BLaER1 (cell line): ENCODE data around the gene ADSS1.

Source experiments
- H3K27ac ChIP-seq: shearing (Covaris generic); formaldehyde crosslinking; 2 replicates; pipeline ENCODE4 v1.8.1; 2022
- H3K27me3 ChIP-seq: shearing (Covaris generic); formaldehyde crosslinking; 2 replicates; pipeline ENCODE4 v1.8.1; 2022
- H3K36me3 ChIP-seq: shearing (Covaris generic); formaldehyde crosslinking; 2 replicates; pipeline ENCODE4 v1.8.1; 2022
- H3K4me1 ChIP-seq: shearing (Covaris generic); formaldehyde crosslinking; 2 replicates; pipeline ENCODE4 v1.8.1; 2022
- H3K4me2 ChIP-seq: shearing (Covaris generic); formaldehyde crosslinking; 2 replicates; pipeline ENCODE4 v1.8.1; 2022
- H3K4me3 ChIP-seq: shearing (Covaris generic); formaldehyde crosslinking; 2 replicates; pipeline ENCODE4 v1.8.1; 2022
- H3K9ac ChIP-seq: shearing (Covaris generic); formaldehyde crosslinking; 2 replicates; pipeline ENCODE4 v1.8.1; 2022
- H3K9me3 ChIP-seq: shearing (Covaris generic); formaldehyde crosslinking; 2 replicates; pipeline ENCODE4 v1.8.1; 2022
- H4K20me1 ChIP-seq: shearing (Covaris generic); formaldehyde crosslinking; 2 replicates; pipeline ENCODE4 v1.8.1; 2022
- Cebpa-rat ChIP-seq: shearing (Covaris generic); IDR thresholded peaks from 2 replicates; pipeline ENCODE4 v1.8.1; 2022

The ADSS1 gene

DNA sequence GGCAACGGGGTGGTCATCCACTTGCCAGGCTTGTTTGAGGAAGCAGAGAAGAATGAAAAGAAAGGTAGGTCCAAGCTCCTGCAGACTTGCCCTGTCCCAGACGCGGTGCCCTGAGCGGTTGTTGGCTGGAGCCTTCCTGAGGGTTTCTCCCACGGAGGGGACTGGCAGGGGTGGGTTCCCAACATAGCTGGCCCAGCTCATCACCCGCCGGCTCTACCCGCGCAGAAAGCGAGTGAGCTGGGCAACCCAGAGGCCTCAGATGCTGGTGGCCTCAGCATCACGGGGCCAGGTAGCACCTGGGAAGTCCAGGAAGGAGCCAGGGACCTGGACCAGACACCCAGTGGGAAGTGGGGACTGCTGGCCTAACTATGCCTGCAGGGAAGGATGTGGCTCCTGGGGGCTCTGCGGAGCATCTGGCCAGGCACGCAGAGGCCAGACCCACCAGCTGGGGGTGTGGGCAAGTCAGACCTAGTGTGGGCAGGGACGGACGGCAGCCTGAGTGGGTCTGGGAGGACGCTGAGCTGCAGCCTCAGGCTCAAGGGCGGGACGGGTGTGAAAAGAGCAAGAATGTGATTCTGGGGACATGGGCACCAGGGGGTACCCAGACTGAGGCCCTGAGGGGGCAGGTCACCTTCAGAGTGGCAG, 14.5 kb downstream of the ADSS1 start:
- Histone ChIP-seq H3K4me3 (no peak overlapping the region), H3K36me3 (peaks cover 4% of the 10 kb centered on the region; the same call in 1 of the 2 replicates), H3K27ac (no peak overlapping the region), H3K9me3 (no peaks in the 10 kb centered on the region), H3K4me1 (peaks cover 35% of the 10 kb centered on the region), H4K20me1 (no peaks in the 10 kb centered on the region), H3K9ac (no peak overlapping the region), H3K27me3 (no peaks in the 10 kb centered on the region), H3K4me2 (no peak overlapping the region)
- no peak for TF ChIP-seq Cebpa-rat

DNA sequence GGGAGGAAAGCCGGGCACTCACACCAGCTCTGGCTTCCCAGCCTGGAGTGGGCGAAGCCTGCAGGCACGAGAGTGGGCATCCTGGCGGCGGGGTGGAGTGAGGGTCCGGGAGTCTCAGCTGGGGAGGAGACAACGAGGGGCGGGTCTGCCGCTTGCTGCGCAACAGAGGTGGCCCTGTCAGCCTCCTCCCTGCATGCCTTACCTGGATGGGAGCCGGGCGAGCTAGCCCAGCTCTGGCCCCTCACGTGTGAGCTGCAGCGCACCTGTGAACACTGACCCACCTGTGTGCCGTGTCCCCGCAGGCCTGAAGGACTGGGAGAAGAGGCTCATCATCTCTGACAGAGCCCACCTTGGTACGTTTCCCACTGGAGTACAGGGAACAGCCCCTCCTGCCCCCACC, 15.0 kb downstream of the ADSS1 start:
- Histone ChIP-seq H3K27ac (no peak overlapping the region), H3K4me3 (no peak overlapping the region), H3K27me3 (no peaks in the 10 kb centered on the region), H3K9ac (no peak overlapping the region), H4K20me1 (no peaks in the 10 kb centered on the region), H3K4me2 (no peak overlapping the region), H3K4me1 (peaks cover 30% of the 10 kb centered on the region), H3K9me3 (no peaks in the 10 kb centered on the region), H3K36me3 (peaks cover 4% of the 10 kb centered on the region; the same call in 1 of the 2 replicates)
- no peak for TF ChIP-seq Cebpa-rat

DNA sequence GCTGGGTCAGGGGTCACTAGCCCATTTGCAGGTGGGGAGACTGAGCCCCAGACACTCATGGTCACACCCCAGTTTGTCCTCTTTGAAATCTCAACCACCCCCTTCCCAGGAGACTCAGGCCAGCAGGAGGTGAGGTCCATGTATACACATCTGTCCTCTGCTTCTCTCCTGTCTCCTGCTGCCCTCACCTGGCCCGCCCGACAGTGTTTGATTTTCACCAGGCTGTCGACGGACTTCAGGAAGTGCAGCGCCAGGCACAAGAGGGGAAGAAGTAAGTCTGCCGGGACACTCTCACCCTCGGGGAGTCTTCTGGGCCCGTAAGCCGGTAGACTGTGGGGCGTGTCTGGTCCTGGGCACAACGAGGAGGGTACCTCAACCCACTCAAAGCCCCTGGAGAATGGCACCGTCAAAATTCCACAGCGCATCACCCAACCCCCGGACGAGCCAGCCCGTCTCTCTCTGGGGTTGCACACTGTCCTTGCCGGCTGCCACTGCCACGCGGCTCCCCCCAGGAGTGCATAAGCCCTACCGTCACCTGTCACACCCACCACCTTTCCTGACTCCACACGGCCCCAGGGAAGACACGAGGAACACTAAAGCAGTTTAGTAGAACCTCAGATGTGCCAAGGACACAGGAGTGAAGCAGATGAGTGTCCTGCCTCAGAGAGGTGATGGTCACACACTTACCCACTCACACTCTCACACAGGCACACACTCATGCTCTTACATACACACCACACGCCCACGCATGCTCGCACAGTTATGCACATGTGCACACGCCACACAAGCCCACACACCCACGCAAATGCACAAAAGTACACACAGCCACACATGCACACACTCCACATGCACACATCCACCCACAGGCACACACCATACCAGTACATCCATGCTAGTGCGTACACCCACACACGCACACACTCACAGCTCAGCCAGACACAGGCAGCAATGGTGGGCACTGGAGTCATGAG, 15.8 kb downstream of the ADSS1 start:
- no peak overlapping the region for H3K4me2 ChIP-seq
- no peaks in the 10 kb centered on the region for H3K27me3 ChIP-seq
- H3K9ac ChIP-seq = no peak overlapping the region
- H3K27ac ChIP-seq = no peak overlapping the region
- no peak overlapping the region for H3K4me3 ChIP-seq
- H3K36me3 ChIP-seq = peaks cover 4% of the 10 kb centered on the region; the same call in 1 of the 2 replicates
- H3K4me1 ChIP-seq = peaks cover 26% of the 10 kb centered on the region
- H3K9me3 ChIP-seq = no peaks in the 10 kb centered on the region
- no peaks in the 10 kb centered on the region for H4K20me1 ChIP-seq
- no peak for TF ChIP-seq Cebpa-rat

DNA sequence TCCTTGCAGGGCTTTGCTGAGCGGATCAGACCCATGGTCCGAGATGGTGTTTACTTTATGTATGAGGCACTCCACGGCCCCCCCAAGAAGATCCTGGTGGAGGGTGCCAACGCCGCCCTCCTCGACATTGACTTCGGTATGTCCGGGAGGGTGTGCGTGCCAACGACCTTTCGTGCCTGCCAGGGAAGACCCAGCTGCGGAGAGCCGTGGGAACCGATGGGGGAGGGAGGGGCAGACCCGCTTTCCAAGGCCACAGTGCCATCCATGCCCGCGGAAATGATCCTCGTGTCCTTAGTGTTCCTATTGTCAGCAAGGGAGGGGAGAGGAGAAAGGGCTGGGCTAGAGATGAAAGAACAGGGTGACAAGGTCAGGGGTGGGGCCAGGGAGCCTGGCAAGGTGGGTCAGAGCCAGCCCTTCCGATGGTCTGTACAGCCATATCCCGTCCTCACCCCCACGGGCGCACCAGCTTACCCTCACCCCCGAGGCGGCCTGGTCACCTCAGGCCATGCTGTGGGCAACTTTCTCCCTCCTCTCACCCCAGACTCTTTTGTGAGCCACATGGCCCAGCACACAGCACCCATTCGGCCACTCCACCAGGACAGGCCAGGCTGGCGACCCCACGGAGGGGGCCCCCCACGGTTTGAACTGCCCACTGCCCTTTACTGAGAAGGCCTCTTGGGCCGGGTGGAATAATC, 17.2 kb downstream of the ADSS1 start:
- Histone ChIP-seq H3K4me1 (peaks cover 32% of the 10 kb centered on the region), H3K9ac (no peak overlapping the region), H3K4me2 (peak overlapping the region; percentile 17; the same call in 1 of the 2 replicates), H4K20me1 (no peaks in the 10 kb centered on the region), H3K36me3 (peaks cover 4% of the 10 kb centered on the region; the same call in 1 of the 2 replicates), H3K27ac (no peak overlapping the region), H3K9me3 (no peaks in the 10 kb centered on the region), H3K4me3 (no peak overlapping the region), H3K27me3 (no peaks in the 10 kb centered on the region)
- no peak for TF ChIP-seq Cebpa-rat

DNA sequence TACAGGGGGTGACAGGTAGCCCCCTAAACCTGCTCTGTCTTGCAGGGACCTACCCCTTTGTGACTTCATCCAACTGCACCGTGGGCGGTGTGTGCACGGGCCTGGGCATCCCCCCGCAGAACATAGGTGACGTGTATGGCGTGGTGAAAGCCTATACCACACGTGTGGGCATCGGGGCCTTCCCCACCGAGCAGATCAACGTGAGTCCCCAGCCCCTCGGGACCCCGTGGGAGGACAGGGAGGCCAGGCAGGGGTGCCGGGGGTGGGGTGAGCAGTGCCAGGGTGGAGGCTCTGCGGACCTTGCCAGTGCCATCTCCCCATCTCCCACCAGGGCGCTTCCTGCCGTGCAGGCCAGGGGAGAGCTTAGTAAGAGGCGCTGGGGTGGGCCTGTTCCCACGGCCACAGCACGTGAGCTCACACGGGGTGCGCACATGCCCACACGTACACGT, 17.8 kb downstream of the ADSS1 start:
- TF ChIP-seq Cebpa-rat = no peak
- H3K27ac ChIP-seq = no peak overlapping the region
- H3K9ac ChIP-seq = no peak overlapping the region; the same call in 1 of the 2 replicates
- H3K36me3 ChIP-seq = peaks cover 4% of the 10 kb centered on the region; the same call in 1 of the 2 replicates
- H4K20me1 ChIP-seq = no peaks in the 10 kb centered on the region
- no peak overlapping the region for H3K4me3 ChIP-seq
- H3K4me1 ChIP-seq = peaks cover 34% of the 10 kb centered on the region
- no peaks in the 10 kb centered on the region for H3K9me3 ChIP-seq
- H3K4me2 ChIP-seq = peak overlapping the region; percentile 17; the same call in 1 of the 2 replicates
- no peaks in the 10 kb centered on the region for H3K27me3 ChIP-seq

DNA sequence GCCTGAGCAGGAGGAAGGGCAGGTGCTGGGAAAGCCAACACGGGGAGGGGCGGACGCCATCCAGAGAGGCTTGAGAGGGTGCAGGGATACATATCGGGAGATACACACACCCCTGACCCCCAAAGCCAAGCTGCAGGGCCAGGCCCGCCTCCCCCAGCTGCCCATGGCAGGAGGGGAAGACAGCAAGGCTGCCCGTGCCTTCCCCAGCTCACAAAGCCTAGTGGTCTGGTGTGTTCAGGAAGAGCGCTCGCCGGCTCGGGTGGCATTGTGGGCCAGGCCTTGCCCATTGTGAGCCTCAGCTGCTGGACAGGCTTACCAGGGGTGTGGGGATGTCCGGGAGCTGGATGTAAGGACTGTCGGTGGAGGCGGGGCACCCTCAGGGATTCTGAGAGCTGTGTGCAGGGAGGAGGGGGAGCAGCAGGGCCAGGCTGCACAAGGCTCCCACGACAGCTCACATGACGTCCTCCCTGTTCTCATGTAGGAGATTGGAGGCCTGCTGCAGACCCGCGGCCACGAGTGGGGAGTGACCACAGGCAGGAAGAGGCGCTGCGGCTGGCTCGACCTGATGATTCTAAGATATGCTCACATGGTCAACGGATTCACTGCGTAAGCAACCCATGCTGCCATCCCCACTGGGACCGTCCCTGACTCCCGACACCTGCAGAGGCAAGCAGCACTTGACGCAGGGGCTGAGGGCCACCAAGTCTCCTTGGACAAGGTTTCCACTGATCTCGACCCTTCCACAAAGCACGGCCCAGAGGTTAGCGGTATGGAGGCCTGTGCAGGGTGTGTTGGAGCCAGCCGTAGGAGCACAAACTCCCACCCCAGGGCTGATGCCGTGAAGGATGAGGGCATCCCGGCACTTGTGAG, 18.8 kb downstream of the ADSS1 start:
- H3K4me2 ChIP-seq = no peak overlapping the region; the same call in 1 of the 2 replicates
- no peak overlapping the region for H3K4me3 ChIP-seq
- H3K27ac ChIP-seq = no peak overlapping the region
- no peaks in the 10 kb centered on the region for H3K9me3 ChIP-seq
- no peaks in the 10 kb centered on the region for H3K27me3 ChIP-seq
- no peaks in the 10 kb centered on the region for H4K20me1 ChIP-seq
- peaks cover 4% of the 10 kb centered on the region; the same call in 1 of the 2 replicates for H3K36me3 ChIP-seq
- no peak overlapping the region for H3K9ac ChIP-seq
- no peak for TF ChIP-seq Cebpa-rat
- H3K4me1 ChIP-seq = peaks cover 34% of the 10 kb centered on the region

DNA sequence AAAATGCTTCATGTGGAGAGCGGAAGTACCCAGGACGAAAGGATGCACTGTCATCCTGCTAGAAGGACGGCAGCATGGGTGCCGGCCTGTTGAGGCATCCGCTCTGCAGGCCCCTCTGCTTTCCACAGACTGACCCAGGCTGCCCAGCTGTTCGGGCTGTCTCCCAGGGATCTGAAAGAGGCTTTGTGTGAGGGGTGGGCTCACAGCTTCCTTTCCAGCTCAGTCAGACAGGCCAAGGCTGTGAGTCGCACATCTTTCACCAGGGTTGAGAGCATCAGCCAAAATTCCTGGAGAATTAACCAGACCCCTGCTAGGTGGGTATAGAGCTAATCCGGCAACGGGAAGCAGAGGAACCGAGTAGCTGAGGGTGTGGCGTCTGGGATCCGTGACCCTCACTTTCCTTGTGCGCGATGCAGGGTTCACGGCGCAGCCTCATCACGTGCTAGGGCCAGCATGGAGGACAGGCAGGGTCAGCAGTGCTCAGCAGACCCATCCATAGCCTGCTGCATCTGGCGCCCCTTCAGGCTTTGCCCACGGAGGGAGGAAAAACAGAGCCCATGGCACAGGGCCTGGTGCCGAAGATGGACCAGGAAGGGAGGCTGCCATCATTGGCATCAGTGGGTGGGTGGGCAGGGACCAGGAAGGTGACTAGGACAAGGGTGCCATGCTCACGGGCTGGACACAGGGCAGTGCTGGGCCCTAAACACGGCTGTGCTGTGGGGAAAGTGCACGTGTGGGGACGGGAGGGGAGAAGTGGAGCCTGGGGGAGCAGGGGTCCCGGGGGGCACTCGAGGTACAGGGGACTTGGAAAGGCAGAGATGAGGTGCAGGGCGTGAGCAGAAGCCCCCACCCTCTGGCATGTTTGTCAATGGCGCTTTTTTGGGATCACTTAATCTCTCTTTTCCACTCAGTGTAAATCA, 19.7 kb downstream of the ADSS1 start:
- no peak overlapping the region for H3K9ac ChIP-seq
- no peak overlapping the region for H3K27ac ChIP-seq
- no peaks in the 10 kb centered on the region for H3K9me3 ChIP-seq
- no peak for TF ChIP-seq Cebpa-rat
- no peaks in the 10 kb centered on the region for H3K27me3 ChIP-seq
- no peaks in the 10 kb centered on the region for H4K20me1 ChIP-seq
- H3K36me3 ChIP-seq = peaks cover 4% of the 10 kb centered on the region; the same call in 1 of the 2 replicates
- H3K4me2 ChIP-seq = no peak overlapping the region
- no peak overlapping the region for H3K4me3 ChIP-seq
- H3K4me1 ChIP-seq = peaks cover 40% of the 10 kb centered on the region

DNA sequence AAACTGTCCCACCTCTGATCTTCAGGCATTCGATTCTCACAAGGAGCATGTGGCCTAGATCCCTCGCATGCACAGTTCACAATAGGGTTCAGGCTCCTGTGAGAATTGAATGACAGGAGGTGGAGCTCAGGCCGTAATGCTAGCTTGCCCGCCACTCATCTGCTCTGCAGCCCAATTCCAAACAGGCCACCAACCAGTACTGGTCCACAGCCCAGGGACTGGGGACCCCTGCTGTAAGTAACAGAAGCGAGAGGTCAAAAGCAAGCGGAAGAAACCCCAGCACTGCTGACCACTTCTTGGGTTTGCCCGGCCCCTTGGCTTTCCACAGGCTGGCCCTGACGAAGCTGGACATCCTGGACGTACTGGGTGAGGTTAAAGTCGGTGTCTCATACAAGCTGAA, 20.5 kb downstream of the ADSS1 start:
- peaks cover under 1% of the 10 kb centered on the region; the same call in 1 of the 2 replicates for H3K36me3 ChIP-seq
- H3K27me3 ChIP-seq = no peaks in the 10 kb centered on the region
- H3K4me1 ChIP-seq = peaks cover 48% of the 10 kb centered on the region
- H3K4me2 ChIP-seq = no peak overlapping the region
- peaks cover under 1% of the 10 kb centered on the region; the same call in 1 of the 2 replicates for H3K9me3 ChIP-seq
- H3K9ac ChIP-seq = peak overlapping the region; percentile 19; the same call in 1 of the 2 replicates
- no peak for TF ChIP-seq Cebpa-rat
- H4K20me1 ChIP-seq = no peaks in the 10 kb centered on the region
- no peak overlapping the region for H3K4me3 ChIP-seq
- H3K27ac ChIP-seq = no peak overlapping the region
